CD14-positive monocyte (primary cell): ENCODE data around the gene CDH4. TPM values are rescaled to one million over a fixed set of nuclear protein-coding genes. Genes with fewer than 3 reads are reported as not detected.

Source experiments
- DNase-seq, 3 donors: peaks; one replicate each; pipeline ENCODE4 v3.0.0-alpha.2; 2011 to 2022
- H2AFZ ChIP-seq: 2 replicates; pipeline ENCODE4 v1.6.0; 2012; ENCODE audit warnings: mild to moderate bottlenecking, low read depth, low read length, inconsistent platforms; ENCODE audit not compliant: insufficient read depth, poor library complexity, severe bottlenecking
- H3K27ac ChIP-seq, 2 donors: 1 replicate in 1 of 2; 2 replicates in 1 of 2; pipeline ENCODE4 v1.5.1; 2012 to 2013; ENCODE audit warnings: low read length in 2 of 2, control low read depth in 1 of 2, inconsistent platforms in 1 of 2, low read depth in 1 of 2, mild to moderate bottlenecking in 1 of 2
- H3K27me3 ChIP-seq, 2 donors: one replicate each; pipeline versions ENCODE4 v1.6.0 to v1.6.1; 2011 to 2013; ENCODE audit warnings: low read length in 2 of 2; ENCODE audit not compliant: control insufficient read depth in 2 of 2, insufficient read depth in 2 of 2
- H3K36me3 ChIP-seq, 2 donors: replicated peaks in 1 of 2; 1 replicate in 1 of 2; 2 replicates in 1 of 2; pipeline versions ENCODE4 v1.5.1 to v1.6.1; 2012 to 2013; ENCODE audit warnings: low read length in 2 of 2, control low read depth in 1 of 2, inconsistent platforms in 1 of 2, mild to moderate bottlenecking in 1 of 2; ENCODE audit not compliant: insufficient read depth in 2 of 2, control insufficient read depth in 1 of 2
- H3K4me1 ChIP-seq, 2 donors: 1 replicate in 1 of 2; 2 replicates in 1 of 2; pipeline versions ENCODE4 v1.5.1 to v1.6.1; 2012 to 2013; ENCODE audit warnings: low read length in 2 of 2, control low read depth in 1 of 2, inconsistent platforms in 1 of 2, mild to moderate bottlenecking in 1 of 2, moderate library complexity in 1 of 2; ENCODE audit not compliant: insufficient read depth in 2 of 2, control insufficient read depth in 1 of 2
- H3K4me2 ChIP-seq: replicated peaks from 2 replicates; pipeline ENCODE3; 2012; ENCODE audit warnings: low read length, moderate library complexity, mild to moderate bottlenecking; ENCODE audit not compliant: poor library complexity, severe bottlenecking; ENCODE audit errors: extremely low read depth
- H3K4me3 ChIP-seq, 3 experiments: fragments of 200-600 bp in 1 of 3; sonication (generic) in 1 of 3; replicated peaks in 1 of 3; 1 replicate in 2 of 3; 2 replicates in 1 of 3; pipeline ENCODE4 v1.5.1; 2011 to 2013; ENCODE audit warnings: low read length in 3 of 3, mild to moderate bottlenecking in 3 of 3, control low read depth in 2 of 3, low read depth in 2 of 3, inconsistent platforms in 1 of 3, moderate library complexity in 1 of 3
- H3K79me2 ChIP-seq: 2 replicates; pipeline ENCODE4 v1.6.0; 2012; ENCODE audit warnings: mild to moderate bottlenecking, control low read depth, inconsistent platforms, low read length, moderate library complexity; ENCODE audit not compliant: insufficient read depth
- H3K9ac ChIP-seq: 2 replicates; pipeline ENCODE4 v1.6.0; 2017; ENCODE audit warnings: low read length, mild to moderate bottlenecking; ENCODE audit not compliant: insufficient read depth, poor library complexity, severe bottlenecking
- H3K9me3 ChIP-seq, 2 donors: replicated peaks in 1 of 2; 1 replicate in 1 of 2; 2 replicates in 1 of 2; pipeline versions ENCODE4 v1.5.1 to v1.6.1; 2012 to 2013; ENCODE audit warnings: low read length in 2 of 2, control low read depth in 1 of 2; ENCODE audit not compliant: control insufficient read depth in 1 of 2, insufficient read depth in 1 of 2
- H4K20me1 ChIP-seq: 2 replicates; pipeline ENCODE4 v1.6.0; 2012; ENCODE audit warnings: mild to moderate bottlenecking, low read length, control low read depth, moderate library complexity; ENCODE audit not compliant: insufficient read depth
- H3K27ac Mint-ChIP-seq, 7 donors: one replicate each; pipeline ENCODE4 v1.8.0; 2020; ENCODE audit warnings: mild to moderate bottlenecking in 7 of 7, mixed read lengths in 7 of 7, moderate library complexity in 6 of 7, inconsistent platforms in 2 of 7
- H3K27me3 Mint-ChIP-seq, 3 donors: one replicate each; pipeline ENCODE4 v1.8.0; 2021 to 2022; ENCODE audit warnings: low read depth in 3 of 3, mild to moderate bottlenecking in 3 of 3, mixed read lengths in 3 of 3, moderate library complexity in 3 of 3, inconsistent platforms in 1 of 3
- H3K36me3 Mint-ChIP-seq, 2 donors: one replicate each; pipeline ENCODE4 v1.8.0; 2020; ENCODE audit warnings: mixed read lengths in 2 of 2, inconsistent platforms in 1 of 2, mild to moderate bottlenecking in 1 of 2
- H3K4me1 Mint-ChIP-seq: one replicate; pipeline ENCODE4 v1.8.0; 2020; ENCODE audit warnings: mild to moderate bottlenecking, mixed read lengths
- H3K4me3 Mint-ChIP-seq, 2 donors: one replicate each; pipeline ENCODE4 v1.8.0; 2020; ENCODE audit warnings: mild to moderate bottlenecking in 2 of 2, mixed read lengths in 2 of 2, moderate library complexity in 1 of 2
- H3K9me3 Mint-ChIP-seq, 7 donors: one replicate each; pipeline ENCODE4 v1.8.0; 2020 to 2022; ENCODE audit warnings: mixed read lengths in 7 of 7, mild to moderate bottlenecking in 6 of 7, moderate library complexity in 6 of 7, inconsistent platforms in 2 of 7
- CTCF ChIP-seq: fragments of 200-600 bp; IDR thresholded peaks from one replicate; pipeline ENCODE4 v1.8.0; 2022; ENCODE audit warnings: antibody characterized with exemption, mild to moderate bottlenecking
- WGBS: methylation state at CpG from one replicate; pipeline ENCODE4 v1.1.5; 2013; ENCODE audit warnings: missing lambda C conversion rate; ENCODE audit not compliant: insufficient coverage; 5-methylcytosine and 5-hydroxymethylcytosine counted together
- intact Hi-C, 2 donors: fragments of 100-400 bp; cut with micrococcal nuclease; formaldehyde crosslinking; loops; one replicate each; pipeline versions ENCODE4 v1.15.0 to v1.15.1; 2023
- polyA plus RNA-seq, 3 donors: library from polyadenylated mRNA; depleted of rRNA in 1 of 3; unstranded in 2 of 3; stranded (reverse) in 1 of 3; fragments of 300-500 nt in 2 of 3; fragments of >200 nt in 1 of 3; fragmentation: Illumina TruSeq in 2 of 3; gene quantifications; 1 replicate in 2 of 3; 2 replicates in 1 of 3; pipeline ENCODE4 v1.2.3, GENCODE V29; 2012 to 2021

CDH4 gene
- polyA plus RNA-seq, 3 donors = not detected

GRCh38 chr20:61823242-61823641 lies 571.2 kb downstream of the CDH4 start:
- Mint-ChIP-seq H3K27ac (no peak overlapping the region), H3K36me3 (no peaks in the 10 kb centered on the region), H3K4me3 (no peak overlapping the region), H3K27me3 (peaks cover 1 to 2% (median 2%) of the 10 kb centered on the region in 3 donors), H3K9me3 (peaks cover 5 to 48% (median 29%) of the 10 kb centered on the region in 7 donors), H3K4me1 (no peaks in the 10 kb centered on the region)
- Histone ChIP-seq H4K20me1 (no peaks in the 10 kb centered on the region), H3K4me2 (no peak overlapping the region), H3K36me3 (no peaks in the 10 kb centered on the region), H3K79me2 (no peaks in the 10 kb centered on the region), H3K27me3 (no peaks in the 10 kb centered on the region), H2AFZ (no peak overlapping the region), H3K27ac (no peak overlapping the region), H3K4me3 (no peak overlapping the region), H3K9me3 (peaks cover 5 to 68% of the 10 kb centered on the region in 2 donors), H3K9ac (no peak overlapping the region), H3K4me1 (no peaks in the 10 kb centered on the region)
- DNase-seq = no peak
- WGBS = 88% methylated on average over 1 of the region's 2 CpGs
- intact Hi-C loops = no loop called here
- TF ChIP-seq CTCF = no peak

- Histone ChIP-seq H3K9me3 (peaks cover 0 to 78% of the 10 kb centered on the region in 2 donors), H3K4me3 (no peak overlapping the region), H3K27ac (no peak overlapping the region), H2AFZ (no peak overlapping the region), H3K4me1 (no peaks in the 10 kb centered on the region), H4K20me1 (no peaks in the 10 kb centered on the region), H3K36me3 (no peaks in the 10 kb centered on the region), H3K9ac (no peak overlapping the region), H3K4me2 (no peak overlapping the region), H3K79me2 (no peaks in the 10 kb centered on the region), H3K27me3 (no peaks in the 10 kb centered on the region)
- intact Hi-C loops = no loop called here
- Mint-ChIP-seq H3K4me1 (peaks cover 4% of the 10 kb centered on the region), H3K9me3 (peaks cover 2 to 56% (median 26%) of the 10 kb centered on the region in 7 donors), H3K36me3 (no peaks in the 10 kb centered on the region), H3K4me3 (no peak overlapping the region), H3K27me3 (peaks cover 0 to 40% (median 4%) of the 10 kb centered on the region in 3 donors), H3K27ac (no peak overlapping the region)
- DNase-seq = no peak
- TF ChIP-seq CTCF = no peak
- WGBS = 85% methylated on average over 12 of the region's 14 CpGs
Observed at GRCh38 chr20:61828891-61829290, 576.8 kb downstream of the CDH4 start.
